ENCODE data around the gene PBX1.

The PBX1 gene

GRCh38 chr1:164564378-164564777 is 5.4 kb downstream of the PBX1 start:
- no peak for DNase-seq

GRCh38 chr1:164565357-164565756 is 6.4 kb downstream of the PBX1 start:
- no peak for DNase-seq

GRCh38 chr1:164567774-164568173 is 8.8 kb downstream of the PBX1 start:
- DNase-seq = no peak

GRCh38 chr1:164569241-164569640 is 10.3 kb downstream of the PBX1 start:
- no peak for DNase-seq

GRCh38 chr1:164569866-164570265 is 10.9 kb downstream of the PBX1 start:
- DNase-seq = no peak

GRCh38 chr1:164571333-164571732 is 12.3 kb downstream of the PBX1 start:
- DNase-seq = no peak

GRCh38 chr1:164575356-164575886 is 16.4 kb downstream of the PBX1 start:
- no peak for DNase-seq

- DNase-seq = no peak
Measured at GRCh38 chr1:164576291-164577271, 17.6 kb downstream of the PBX1 start.

- DNase-seq = no peak
Measured at GRCh38 chr1:164577291-164577690, 18.3 kb downstream of the PBX1 start.

GRCh38 chr1:164578479-164579200 is 19.7 kb downstream of the PBX1 start:
- DNase-seq = no peak

GRCh38 chr1:164579381-164579780 is 20.4 kb downstream of the PBX1 start:
- no peak for DNase-seq

- no peak for DNase-seq
Measured at GRCh38 chr1:164581762-164582161, 22.8 kb downstream of the PBX1 start.

- DNase-seq = no peak
Measured at GRCh38 chr1:164583196-164583595, 24.2 kb downstream of the PBX1 start.

- DNase-seq = no peak
Measured at GRCh38 chr1:164583835-164584539, 25.0 kb downstream of the PBX1 start.

- no peak for DNase-seq
Measured at GRCh38 chr1:164586591-164586990, 27.6 kb downstream of the PBX1 start.

GRCh38 chr1:164587617-164588501 is 28.9 kb downstream of the PBX1 start:
- peak; percentile 85 for DNase-seq

- DNase-seq = peak; percentile 89
Measured at GRCh38 chr1:164588516-164589341, 29.7 kb downstream of the PBX1 start.

GRCh38 chr1:164589408-164589807 is 30.4 kb downstream of the PBX1 start:
- DNase-seq = no peak

- no peak for DNase-seq
Measured at GRCh38 chr1:164589961-164590507, 31.1 kb downstream of the PBX1 start.

- no peak for DNase-seq
Measured at GRCh38 chr1:164590592-164590991, 31.6 kb downstream of the PBX1 start.

GRCh38 chr1:164591858-164592257 is 32.9 kb downstream of the PBX1 start:
- no peak for DNase-seq
